ENCODE data around the gene TAS2R8.

- TF ChIP-seq POLR2A (IDR thresholded peaks at IDR 0.05) = no peak
- TF ChIP-seq, protein P1, sequence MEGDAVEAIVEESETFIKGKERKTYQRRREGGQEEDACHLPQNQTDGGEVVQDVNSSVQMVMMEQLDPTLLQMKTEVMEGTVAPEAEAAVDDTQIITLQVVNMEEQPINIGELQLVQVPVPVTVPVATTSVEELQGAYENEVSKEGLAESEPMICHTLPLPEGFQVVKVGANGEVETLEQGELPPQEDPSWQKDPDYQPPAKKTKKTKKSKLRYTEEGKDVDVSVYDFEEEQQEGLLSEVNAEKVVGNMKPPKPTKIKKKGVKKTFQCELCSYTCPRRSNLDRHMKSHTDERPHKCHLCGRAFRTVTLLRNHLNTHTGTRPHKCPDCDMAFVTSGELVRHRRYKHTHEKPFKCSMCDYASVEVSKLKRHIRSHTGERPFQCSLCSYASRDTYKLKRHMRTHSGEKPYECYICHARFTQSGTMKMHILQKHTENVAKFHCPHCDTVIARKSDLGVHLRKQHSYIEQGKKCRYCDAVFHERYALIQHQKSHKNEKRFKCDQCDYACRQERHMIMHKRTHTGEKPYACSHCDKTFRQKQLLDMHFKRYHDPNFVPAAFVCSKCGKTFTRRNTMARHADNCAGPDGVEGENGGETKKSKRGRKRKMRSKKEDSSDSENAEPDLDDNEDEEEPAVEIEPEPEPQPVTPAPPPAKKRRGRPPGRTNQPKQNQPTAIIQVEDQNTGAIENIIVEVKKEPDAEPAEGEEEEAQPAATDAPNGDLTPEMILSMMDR (IDR thresholded peaks at IDR 0.05) = no peak
Measured at GRCh38 chr12:10783252-10783651, 23.8 kb downstream of the TAS2R8 start.

Data from uterus (tissue), 2 donors.